AG10803 (cell line): ENCODE results near the gene SYNJ2.

ENCODE experiments used
- DNase-seq: peaks from one replicate; pipeline ENCODE4 v3.0.0; 2010; ENCODE audit warnings: low read depth
- H3K4me3 ChIP-seq: 2 replicates; pipeline ENCODE4 v1.5.1; 2011; ENCODE audit warnings: mild to moderate bottlenecking, low read length, control low read depth
- TF ChIP-seq, protein P1 (sequence below): conservative IDR thresholded peaks from 2 replicates; pipeline ENCODE4 v1.5.1; 2011; ENCODE audit warnings: mild to moderate bottlenecking, low read length, control low read depth, inconsistent platforms

SYNJ2 gene

DNA sequence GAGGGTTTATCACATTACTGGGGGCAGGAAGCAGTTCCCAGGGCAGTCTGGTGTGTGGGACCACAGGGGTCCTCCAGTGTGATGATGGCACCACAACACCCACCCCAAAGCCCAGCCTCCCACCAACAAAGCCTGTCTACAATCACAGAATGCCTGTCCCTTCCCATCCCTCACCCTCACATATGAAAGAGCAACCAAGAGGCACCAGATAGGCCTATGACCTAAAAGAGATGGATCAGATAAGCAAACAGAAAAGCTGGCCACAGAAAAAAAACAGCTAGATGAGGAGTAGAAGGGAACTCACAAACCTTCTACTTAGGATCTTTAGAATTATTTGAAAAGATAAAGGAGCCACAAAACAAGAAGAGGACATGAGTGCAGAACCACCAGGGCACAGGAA, 132.1 kb downstream of the SYNJ2 start:
- TF ChIP-seq, protein P1, sequence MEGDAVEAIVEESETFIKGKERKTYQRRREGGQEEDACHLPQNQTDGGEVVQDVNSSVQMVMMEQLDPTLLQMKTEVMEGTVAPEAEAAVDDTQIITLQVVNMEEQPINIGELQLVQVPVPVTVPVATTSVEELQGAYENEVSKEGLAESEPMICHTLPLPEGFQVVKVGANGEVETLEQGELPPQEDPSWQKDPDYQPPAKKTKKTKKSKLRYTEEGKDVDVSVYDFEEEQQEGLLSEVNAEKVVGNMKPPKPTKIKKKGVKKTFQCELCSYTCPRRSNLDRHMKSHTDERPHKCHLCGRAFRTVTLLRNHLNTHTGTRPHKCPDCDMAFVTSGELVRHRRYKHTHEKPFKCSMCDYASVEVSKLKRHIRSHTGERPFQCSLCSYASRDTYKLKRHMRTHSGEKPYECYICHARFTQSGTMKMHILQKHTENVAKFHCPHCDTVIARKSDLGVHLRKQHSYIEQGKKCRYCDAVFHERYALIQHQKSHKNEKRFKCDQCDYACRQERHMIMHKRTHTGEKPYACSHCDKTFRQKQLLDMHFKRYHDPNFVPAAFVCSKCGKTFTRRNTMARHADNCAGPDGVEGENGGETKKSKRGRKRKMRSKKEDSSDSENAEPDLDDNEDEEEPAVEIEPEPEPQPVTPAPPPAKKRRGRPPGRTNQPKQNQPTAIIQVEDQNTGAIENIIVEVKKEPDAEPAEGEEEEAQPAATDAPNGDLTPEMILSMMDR: no peak
- no peak for DNase-seq

DNA sequence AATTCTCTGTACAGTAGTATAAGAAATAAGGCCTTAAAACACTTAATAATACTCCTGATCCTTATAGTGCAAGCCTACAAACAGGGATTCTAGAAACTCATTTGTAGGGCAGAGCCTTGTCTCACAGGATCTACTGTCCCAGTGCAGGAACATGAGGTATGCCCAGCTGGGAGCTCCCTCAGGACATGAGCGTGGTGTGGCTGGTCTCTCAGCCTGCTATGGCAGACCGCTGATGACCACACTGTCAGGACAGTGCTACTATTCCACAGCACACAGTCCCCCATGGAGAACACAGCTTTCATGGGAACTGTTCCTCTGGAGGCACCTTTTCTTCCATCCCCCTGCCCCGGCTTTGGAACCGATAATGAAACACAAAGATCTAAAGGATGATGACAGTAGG, 133.4 kb downstream of the SYNJ2 start:
- no peak overlapping the region for H3K4me3 ChIP-seq
- TF ChIP-seq, protein P1: no peak
- no peak for DNase-seq

More for the DNA sequence above, 132.1 kb downstream of the SYNJ2 start:
- H3K4me3 ChIP-seq: no peak overlapping the region

DNA sequence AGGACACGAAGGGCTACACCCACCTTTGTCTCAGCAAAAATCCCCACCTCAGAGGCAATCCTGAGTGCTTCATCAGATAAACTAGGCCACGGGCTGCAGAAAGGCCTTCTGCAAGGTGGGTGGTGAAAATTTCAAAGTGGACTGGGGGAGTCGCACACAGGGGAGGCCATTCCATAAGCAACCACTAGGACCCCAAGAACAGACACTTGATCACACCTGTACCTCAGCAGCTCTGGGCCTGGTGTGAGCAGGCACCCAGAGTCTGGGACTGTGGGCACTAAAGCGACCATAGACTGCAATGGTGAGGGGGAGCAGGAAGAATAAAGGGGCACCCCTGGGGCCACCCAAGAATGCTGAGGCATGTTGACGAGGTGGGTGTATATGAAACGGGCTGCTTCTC, 133.8 kb downstream of the SYNJ2 start:
- H3K4me3 ChIP-seq: no peak overlapping the region
- no peak for DNase-seq
- TF ChIP-seq, protein P1: no peak

DNA sequence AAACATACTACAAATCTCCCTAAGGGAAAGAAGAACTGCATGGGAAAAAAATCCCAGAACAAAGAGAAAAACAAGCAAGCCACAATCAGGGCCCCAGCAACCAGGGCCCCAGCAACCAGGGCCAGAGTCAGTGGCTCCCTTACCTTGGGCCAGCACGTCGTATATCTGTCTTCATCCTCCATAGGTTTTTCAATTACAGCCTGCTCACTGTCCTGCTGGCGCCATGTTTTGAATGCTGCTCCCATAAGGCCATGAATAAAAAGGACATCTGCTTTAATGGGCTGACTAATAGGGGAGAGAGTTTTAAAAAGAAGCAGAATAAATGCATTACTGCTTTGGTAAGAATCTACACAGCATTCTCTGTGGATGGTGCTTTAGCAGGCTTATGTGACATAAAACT, 137.2 kb downstream of the SYNJ2 start:
- no peak for DNase-seq
- H3K4me3 ChIP-seq: no peak overlapping the region
- TF ChIP-seq, protein P1: no peak

- TF ChIP-seq, protein P1: no peak
- DNase-seq: no peak
- no peak overlapping the region for H3K4me3 ChIP-seq
Observed at GRCh38 chr6:158121335-158121734, 139.7 kb downstream of the SYNJ2 start.

- H3K4me3 ChIP-seq: no peak overlapping the region
- TF ChIP-seq, protein P1: no peak
- no peak for DNase-seq
Observed at GRCh38 chr6:158122048-158122447, 140.4 kb downstream of the SYNJ2 start.

DNA sequence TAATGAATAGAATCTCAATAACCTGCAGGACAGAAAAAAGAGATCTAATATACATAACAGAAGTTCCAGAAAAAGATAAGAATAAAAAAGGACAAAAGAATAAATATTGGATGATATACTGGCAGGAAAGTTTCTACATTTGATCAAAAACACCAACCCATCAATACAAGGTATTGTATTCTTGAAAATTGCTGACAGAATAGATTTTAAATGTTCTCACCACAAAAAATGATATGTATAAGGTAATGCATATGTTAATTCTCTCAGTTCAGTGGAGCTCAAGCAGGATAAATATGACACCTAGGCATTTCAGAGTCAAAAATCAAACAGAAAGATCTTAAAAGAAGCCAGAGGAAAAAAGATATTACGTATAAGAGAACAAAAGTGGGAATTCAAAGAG, 142.6 kb downstream of the SYNJ2 start:
- TF ChIP-seq, protein P1: no peak
- H3K4me3 ChIP-seq: no peak overlapping the region
- no peak for DNase-seq
